Activated CD4-positive, CD25-positive, alpha-beta regulatory T cell treated with anti-CD3 and anti-CD28 coated beads, Interleukin-2, amount 50 U/mL, for 24 hours (primary cell): ENCODE measurements around the gene CARD10.
"Not testable (repeated sequence)": the region's sequence is repeated elsewhere in the genome, so short reads cannot be mapped to it uniquely, and the experiment has no call there.

ENCODE experiments used
- ATAC-seq, 2 donors: fragments of 150-1000 bp; cut with Tn5 transposase; one replicate each; pipeline ENCODE4 v1.10.0; 2021; ENCODE audit warnings: mild to moderate bottlenecking in 1 of 2, moderate library complexity in 1 of 2

The CARD10 gene

DNA sequence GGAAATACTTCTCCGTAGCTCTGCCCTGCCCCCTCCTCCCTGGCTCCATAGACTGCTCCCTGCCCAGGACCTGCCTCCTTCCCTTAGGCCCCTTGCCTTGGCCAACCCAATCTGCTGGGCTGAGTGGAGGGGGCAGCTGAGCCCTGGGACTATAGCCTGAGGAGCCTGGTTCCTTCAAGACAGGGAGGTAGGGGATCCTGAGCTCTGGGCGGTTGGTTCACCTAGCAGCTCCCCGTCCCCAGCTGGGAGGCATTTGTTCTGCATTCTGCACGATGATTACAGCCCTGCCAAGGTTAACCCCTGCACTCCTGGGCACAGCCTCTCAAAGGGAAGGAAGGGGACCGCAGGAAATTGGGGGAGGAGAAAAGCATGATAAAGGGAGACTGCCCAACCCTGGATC, 37.5 kb upstream of the CARD10 start:
- ATAC-seq: no peak

DNA sequence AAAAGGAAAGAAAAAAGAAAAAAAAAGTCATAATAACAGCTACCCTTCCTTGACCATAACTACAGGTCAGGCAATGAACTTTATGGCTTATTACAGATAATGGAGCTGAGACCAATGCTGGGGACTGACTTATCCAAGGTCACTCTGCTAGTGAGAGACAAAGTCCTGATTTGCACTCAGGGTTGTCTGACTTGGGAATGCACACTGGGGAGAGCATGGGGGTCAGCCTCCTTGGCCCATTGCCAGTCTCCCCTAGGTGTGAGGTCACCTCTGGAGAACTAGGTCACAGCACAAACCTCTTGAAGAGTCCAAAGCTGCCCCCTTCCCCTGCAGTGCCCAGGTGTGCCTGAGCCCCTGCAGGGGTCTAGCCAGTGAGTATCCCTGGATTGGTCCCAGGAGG, 35.8 kb upstream of the CARD10 start:
- no peak for ATAC-seq

DNA sequence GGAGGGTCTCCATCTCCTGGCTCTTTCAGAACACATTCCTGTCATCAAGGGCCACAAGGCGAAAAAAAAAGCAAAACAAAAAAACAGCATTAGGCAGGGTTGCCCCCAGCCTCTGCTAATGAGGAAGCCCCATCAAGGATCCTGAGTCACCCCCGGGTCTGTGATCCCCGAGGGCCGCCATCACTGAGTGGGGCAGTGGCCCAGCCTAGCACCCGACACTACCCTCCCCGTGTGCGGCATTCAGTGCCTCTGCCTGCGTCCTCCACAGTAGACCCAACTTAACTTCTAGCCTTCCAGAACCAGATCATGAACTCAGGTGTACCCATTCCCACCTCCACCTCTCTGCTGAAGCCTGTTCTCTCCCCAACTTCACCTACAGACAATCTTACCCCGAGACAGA, 34.5 kb upstream of the CARD10 start:
- ATAC-seq: no peak

DNA sequence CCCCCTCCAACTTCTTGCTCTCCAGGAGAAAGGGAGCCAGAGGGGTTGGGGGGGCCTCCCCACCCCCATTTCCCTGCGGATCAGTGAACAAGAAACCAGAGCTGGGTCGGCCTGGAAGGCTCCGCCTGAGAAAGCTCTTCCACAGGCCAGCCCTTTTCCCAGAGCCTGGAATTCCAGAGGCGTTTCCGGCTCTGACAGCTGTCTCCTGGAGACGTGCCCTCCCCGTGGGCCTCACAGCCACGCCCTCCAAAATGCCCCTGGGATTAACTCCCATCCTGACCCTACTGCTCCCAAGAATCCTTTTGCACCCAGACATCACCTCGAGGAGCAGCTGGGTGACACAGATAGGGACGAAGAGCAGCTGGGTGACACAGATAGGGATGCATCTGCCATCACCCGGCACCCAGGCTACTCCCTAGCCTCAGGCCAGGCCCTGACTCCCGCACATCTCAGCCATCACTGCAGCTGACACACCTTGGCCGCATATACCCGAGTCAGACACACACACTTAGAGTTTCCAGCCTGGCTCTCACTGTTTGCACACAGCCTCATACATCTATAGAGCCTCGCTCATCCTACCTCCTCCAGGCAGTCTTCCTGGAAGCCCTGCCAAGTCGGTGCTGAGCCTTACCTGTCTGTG, 33.4 kb upstream of the CARD10 start:
- no peak for ATAC-seq

DNA sequence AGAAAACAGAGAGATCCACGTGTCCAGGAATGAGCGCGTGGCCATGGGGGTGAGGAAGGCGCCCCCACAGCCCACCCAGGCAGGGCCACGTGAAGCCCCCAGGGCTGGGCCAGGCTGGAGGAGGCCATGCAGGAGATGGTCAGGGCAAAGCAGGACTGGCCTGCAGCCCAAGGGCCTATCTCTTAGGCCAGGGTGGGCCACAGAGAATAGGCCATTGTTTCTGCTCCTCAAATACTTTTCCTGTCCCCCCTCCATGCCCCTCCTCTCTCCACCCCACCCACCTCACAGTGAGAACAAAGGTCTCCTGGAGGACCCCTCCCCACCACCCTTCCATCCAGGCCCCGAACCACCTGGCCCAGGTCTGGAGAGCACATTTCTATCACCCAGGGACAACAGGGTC, 32.8 kb upstream of the CARD10 start:
- no peak for ATAC-seq

DNA sequence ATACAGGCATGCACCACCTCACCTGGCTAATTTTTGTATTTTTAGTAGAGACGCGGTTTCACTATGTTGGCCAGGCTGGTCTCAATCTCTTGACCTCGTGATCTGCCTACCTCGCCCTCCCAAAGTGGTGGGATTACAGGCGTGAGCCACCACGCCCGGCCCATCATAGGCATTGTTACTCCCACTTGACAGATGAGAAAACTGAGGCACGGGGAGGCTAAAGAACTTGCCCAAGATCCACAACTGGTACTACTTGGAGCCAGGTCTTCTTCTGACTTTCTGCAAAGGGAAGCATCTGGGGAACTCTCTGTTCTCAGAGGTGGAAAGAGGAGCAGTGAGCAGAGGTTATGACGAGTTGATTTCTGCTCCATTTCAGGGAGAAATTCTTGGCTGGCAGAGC, 31.7 kb upstream of the CARD10 start:
- not testable (repeated sequence) for ATAC-seq

DNA sequence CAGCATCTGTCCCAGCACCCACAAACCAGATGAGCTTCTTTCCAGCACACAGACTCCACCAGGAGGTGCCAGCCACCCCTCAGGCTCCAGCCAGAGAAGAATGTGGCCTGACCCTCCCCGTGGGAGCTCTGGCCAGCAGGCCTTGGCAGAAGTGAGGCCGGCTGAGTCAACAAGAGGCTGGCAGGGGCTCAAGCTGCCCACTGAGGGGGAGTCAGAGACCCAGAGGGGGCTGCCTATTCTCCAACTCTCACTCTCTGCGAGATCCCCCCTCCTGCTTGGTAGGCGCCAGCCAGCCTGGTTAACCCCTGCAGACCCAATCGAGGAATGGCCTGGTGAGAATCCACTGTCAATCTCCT, 30.5 kb upstream of the CARD10 start:
- no peak for ATAC-seq

DNA sequence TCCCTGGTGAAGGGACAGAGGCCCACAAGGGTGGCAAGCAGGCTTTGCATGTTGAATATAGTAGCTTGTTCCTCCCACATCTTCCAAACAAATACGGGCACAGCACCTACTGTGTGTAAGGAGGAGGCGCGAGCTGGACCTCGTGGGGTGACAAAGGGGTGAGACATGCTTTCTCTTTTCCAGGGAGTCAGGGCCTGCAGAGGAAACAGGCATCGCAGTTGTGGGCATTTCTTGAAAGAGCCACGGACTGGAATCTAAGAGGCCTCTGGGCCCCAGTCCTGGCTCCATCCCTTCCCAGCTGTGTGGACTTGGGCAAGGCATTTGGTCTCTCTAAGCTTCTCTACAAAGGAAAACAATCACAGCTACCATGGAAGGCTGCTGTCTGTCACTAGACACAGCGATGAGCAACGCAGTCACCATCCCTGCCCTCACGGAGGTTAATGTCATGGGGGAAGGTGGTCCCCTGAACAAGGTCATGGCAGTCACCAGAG, 28.1 kb upstream of the CARD10 start:
- ATAC-seq: no peak

DNA sequence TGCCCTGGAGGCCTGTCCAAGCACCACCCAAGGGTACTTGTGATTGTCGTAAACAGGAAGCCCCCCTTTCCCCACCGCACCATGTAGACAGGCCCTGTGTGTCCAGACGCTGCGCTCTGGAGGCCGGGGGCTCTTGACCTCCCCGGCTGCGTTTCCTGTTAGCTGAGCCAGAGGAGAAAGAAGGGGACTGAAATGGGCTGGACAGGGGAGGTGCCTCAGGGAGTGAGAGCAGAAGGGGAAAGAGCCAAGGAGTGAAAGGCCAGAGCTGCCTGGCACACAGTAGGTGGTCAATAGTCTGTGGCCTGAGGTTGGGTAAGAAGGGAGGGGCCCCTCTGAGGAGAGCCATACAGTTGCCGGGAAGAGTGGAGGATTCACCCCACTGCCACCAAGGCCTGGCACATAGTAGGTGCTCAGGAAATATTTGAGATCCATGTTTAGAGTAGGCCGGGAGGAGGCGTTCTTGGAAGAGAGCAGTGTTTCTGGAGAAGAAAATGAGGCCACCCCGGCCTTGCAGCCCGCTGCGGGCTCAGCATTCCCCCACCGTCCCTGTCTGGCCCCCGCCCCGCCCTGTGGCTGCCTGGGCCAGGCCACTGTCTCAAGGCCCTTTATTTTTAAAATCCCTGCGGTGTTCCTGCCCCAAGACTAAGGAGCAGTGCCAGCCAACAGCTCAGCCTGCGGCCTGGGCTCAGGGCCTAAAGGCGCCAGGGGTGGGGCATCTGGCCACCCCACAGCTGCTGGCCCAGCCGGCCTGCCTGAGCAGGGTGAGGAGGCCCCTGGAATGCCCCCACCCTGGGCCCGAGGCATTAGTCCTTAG, 27.4 kb upstream of the CARD10 start:
- ATAC-seq: no peak

DNA sequence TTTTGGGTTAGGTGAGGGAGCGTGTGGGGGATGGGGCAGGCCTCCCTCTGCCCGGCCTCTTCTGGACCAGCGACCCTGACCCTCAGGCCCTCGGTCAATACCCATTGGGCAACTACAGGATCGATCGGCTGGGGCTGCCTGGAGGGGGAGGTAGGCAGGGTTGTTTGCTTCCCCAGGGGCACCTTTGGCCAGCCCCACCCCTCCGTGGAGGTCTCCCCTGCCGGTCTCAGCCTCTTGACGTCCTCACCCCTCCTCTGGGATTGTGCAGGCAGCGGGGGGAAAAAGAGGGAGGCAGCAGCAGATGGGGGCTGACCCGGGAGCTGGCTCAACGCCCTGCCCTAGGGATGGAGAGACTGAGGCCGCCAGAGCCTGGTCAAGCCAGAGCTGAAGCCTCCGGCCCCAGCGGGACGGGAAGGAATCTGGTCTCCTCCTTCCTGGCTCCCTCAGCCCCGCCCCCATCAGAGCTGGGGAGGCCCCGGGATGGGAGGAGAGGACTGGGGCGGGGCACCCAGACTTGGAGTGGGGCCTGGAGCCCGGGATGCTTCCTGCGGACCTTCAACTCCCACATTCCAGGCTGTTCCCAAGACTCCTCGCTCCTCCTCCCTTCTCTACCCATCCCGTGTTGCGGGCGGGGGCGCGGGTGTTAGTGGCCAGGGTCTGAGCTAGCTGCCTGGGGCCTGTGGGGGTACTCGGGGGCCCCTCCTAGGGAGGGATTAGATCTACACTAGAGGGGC, 26.7 kb upstream of the CARD10 start:
- ATAC-seq: no peak

DNA sequence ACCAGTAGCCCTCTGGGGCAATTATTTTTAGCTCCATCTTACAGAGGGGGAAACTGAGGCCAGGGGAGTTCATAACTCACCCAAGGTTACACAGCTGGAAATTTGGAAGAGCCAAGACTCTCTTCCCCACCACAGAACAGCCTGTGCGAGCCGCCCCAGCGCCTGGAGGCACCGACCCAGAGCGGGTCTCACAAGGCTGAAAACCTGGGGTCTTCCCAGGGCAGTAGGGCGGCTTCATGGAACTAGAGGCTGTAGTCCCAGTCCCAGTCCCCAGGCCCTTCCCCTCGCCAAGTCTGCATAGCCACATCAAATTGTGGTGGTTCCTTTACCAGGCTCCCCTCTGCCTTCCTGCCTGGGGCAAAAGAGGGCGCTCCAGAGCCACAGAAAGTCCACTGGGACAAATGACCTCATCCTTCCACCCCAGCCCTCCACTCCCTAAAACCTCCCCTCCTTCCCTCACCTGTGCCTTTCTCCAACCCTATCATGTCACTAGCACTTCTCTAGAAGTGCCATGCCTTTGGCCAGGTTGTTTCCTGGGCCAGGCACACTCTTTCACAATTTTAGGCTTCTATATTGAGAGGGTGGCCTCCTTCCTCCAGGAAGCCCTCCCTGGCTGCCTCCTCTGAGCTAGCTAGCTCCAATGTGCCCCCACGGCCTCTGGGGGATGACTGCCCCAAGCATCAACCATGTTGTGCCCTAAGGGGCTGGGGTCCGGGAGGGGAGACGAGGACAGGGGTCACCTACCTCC, 25.9 kb upstream of the CARD10 start:
- peak; percentile 27 to 49 for ATAC-seq

DNA sequence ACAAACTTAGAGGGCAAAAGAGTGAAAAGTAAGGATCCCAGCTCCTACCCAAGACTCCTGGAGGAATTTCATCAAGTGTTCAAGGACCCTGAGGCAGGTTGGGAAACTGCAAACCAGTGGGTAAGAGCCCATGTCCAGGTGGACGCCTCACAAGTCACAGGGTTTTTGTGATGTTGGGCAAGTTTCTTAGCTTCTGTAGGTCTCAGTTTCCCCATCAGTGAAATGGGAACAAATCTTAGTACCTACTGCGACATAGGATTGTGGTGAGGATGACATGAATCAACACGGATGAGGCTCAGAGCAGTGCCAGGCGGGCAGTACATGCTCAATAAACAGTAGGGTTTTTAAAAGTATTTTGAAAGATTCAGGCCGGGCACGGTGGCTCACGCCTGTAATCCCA, 23.7 kb upstream of the CARD10 start:
- no peak for ATAC-seq

DNA sequence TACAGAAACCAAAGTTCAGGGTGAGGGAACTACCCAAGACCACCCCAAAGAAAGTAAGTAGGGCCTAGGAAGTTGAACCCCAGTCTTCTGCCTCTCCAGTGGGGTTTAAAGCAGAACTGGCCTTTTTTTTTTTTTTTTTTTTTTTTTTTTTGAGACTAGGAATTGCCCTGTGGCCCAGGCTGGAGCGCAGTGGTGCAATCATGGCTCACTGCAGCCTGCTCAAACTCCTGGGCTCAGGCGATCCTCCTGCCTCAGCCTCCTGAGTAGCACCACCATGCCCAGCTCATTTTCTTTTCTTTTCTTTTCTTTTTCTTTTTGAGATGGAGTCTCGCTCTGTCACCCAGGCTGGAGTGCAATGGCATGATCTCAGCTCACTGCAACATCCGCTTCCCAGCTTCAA, 23.2 kb upstream of the CARD10 start:
- not testable (repeated sequence) for ATAC-seq

DNA sequence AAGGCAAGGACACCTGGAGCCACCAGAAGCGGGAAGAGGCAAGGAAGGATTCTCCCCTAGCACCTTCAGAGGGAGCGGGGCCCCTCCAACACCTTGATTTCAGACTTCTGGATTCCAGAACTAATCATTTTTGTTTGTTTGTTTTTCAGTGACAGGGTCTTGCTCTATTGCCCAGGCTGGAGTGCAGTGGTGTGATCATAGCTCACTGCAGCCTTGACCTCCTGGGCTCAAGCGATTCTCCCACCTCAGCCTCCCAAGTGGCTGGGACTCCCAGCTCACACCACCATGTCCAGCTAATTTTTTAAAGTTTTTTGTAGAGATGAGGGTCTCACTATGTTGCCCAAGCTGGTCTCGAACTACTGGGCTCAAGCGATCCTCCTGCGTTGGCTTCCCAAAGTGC, 20.6 kb upstream of the CARD10 start:
- ATAC-seq: not testable (repeated sequence)

DNA sequence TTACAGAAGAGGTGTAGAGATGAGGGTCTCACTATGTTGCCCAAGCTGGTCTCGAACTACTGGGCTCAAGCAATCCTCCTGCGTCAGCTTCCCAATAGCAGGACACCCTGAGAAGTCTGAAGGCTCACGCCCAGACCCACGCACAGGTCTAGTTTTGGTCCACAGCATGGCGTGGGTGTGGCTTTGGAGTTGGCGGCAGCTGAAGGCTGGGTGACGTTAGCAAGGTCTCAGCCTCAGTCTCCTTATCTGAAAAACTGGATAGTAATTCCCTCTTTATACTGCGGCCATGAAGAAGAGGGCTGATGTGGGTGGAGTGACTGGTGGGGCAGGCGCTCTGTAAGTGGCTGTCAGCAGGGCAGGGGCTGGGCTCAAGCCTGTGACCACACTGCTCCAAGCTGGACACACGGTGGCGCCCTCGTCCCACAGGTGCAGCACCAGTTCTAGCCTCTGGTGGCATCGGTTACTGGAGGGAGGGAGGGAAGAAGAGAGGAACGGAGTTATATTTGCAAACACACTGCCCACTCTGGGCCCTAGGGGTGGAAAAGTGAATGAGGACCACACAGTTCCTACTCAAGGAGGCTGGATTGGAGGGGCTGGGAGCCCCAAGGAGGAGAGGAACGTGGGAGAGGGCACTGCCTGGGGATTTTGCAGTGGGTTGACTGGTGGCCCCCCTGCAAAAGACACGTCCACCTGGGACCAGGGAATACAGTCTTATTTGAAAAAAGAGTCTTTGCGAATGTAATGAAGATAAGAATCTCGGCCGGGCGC, 19.6 kb upstream of the CARD10 start:
- peak; percentile 95 to 98 for ATAC-seq

DNA sequence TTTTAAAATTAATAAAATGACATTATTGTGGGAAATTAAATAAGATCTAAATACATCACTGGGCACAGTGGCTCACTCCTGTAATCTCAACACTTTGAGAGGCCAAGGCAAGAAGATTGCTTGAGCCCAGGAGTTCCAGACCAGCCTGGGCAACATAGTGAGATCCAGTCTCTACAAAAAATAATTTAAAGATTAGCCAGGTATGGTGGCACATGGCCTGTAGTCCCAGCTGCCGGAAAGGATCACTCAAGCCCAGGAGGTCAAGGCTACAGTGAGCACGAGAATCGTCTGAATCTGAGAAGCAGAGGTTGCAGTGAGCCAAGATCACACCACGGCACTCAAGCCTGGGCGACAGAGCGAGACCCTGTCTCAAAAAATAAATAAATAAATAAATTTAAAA, 15.9 kb upstream of the CARD10 start:
- ATAC-seq: no peak

DNA sequence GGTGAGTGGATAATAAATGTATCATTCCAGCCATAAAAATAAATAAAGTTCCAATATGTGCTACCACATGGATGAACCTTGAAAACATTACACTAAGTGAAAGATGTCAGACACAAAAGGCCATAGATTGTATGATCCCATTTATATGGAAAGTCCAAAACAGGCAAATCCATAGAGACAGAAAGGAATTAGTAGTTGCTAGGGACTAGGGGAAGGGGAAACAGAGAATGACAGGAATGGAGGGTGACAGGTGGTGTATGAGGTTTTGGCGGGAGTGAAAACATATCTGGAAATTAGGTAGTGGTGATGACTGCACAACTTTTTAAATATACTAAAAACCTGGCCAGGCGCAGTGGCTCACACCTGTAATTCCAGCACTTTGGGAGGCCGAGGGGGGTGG, 15.2 kb upstream of the CARD10 start:
- ATAC-seq: no peak

DNA sequence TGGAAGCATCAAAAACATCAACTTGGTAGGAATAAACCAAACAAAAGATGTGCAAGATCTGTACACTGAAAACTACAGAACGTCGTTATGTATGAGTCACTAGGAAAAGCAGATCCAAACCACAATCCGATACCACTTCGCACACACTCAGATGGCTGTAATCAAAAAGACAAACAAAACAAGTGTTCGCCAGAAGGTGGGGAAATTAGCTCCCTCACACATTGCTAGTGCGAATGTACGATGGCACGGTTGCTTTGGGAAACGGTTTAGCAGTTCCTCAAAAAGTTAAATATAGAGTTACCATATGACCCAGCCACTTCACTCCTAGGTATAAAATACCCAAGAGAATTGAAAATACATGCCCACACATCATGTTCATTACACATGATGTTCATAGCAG, 14.8 kb upstream of the CARD10 start:
- peak in 1 of 2 donors; percentile 18 for ATAC-seq

DNA sequence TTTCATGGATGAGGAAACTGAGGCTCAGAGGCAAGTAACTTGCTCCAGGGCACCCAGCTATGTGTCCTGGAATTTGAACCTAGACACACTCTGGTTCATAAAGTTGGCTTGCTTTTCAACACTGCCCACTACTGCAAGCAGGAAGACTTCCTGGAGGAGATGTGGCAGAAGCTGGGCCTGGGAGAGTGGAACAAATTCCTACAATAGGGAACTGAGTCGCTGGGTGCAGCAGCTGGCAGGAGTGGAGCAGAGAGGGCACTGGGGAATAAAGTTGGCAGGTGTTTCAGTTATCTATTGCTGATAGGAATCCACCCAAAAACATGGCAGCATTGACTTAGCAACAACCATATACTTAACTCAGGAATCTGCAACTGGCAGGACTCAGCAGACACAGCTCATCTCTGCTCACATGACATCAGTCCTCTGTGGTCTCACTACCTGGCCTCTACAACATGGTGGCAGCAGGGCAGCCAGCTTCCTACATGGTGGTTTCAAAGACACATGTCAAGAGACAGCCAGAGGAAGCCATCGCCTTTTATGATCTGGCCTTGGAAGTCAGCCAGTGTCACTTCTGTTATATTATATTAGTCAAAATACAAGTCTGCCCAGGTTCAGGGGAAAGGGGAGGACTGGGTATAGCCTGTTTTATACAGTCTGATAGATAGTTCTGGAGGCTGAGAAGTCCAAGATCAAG, 10.6 kb upstream of the CARD10 start:
- no peak for ATAC-seq

DNA sequence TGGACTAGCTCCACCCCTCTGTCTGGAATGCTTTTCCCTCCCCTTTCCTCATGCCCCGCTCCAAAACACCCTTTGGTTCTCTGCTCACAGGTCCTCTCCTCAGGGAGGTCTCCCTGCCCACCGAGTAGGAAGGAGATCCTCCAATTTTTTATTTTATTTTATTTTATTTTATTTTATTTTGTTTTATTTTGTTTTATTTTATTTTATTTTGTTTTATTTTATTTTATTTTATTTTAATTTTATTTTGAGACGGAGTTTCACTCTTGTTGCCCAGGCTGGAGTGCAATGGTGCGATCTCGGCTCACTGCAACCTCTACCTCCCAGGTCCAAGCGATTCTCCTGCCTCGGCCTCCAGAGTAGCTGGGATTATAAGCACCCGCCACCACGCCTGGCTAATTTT, 8.7 kb upstream of the CARD10 start:
- ATAC-seq: not testable (repeated sequence)

DNA sequence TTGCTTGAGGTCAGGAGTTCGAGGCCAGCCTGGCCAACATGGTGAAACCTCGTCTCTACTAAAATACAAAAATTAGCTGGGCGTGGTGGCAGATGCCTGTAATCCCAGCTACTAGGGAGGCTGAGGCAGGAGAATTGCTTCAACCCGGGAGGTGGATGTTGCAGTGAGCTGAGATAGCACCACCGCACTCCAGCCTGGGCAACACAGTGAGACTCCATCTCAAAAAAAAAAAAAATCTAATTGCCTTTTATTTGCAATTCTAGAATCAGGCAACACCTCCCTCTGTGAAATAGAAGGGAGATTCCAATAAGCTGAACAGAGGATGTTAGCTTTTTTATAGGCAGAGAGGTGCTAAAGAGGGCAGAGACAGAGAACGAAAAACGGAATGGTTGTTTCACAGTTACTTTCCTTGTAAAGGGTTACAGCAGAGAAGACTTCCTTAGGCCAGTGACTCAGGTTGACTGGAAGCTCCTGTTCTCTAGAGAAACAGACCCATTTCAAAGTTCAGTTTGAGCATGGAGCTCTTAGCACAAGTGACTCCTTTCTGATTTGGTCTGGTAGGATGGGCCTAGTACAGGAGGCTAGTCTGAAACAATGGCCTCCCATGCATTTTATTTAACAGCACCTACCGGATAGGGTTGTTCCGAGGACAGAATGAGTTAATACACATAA, 8.0 kb upstream of the CARD10 start:
- not testable (repeated sequence) for ATAC-seq
